Fibroblast of skin of right biceps (primary cell): ENCODE data around the gene FAM20B.

Source experiments
- DNase-seq: peaks from one replicate; pipeline ENCODE4 v3.0.0-alpha.2; 2013

The FAM20B gene

GRCh38 chr1:179095924-179096323 is 70.2 kb downstream of the FAM20B start:
- no peak for DNase-seq

- no peak for DNase-seq
Observed at GRCh38 chr1:179099891-179100290, 74.2 kb downstream of the FAM20B start.

GRCh38 chr1:179101566-179101965 is 75.9 kb downstream of the FAM20B start:
- DNase-seq: no peak

GRCh38 chr1:179103999-179104398 is 78.3 kb downstream of the FAM20B start:
- no peak for DNase-seq

- no peak for DNase-seq
Observed at GRCh38 chr1:179104611-179105250, 79.0 kb downstream of the FAM20B start.

- no peak for DNase-seq
Observed at GRCh38 chr1:179105393-179105792, 79.7 kb downstream of the FAM20B start.

- no peak for DNase-seq
Observed at GRCh38 chr1:179107706-179108629, 82.3 kb downstream of the FAM20B start.

- DNase-seq: no peak
Observed at GRCh38 chr1:179108644-179109043, 83.0 kb downstream of the FAM20B start.

- no peak for DNase-seq
Observed at GRCh38 chr1:179115181-179115580, 89.5 kb downstream of the FAM20B start.

GRCh38 chr1:179119513-179119912 is 93.8 kb downstream of the FAM20B start:
- DNase-seq: no peak

GRCh38 chr1:179120736-179121135 is 95.0 kb downstream of the FAM20B start:
- no peak for DNase-seq

- peak; percentile 67 for DNase-seq
Observed at GRCh38 chr1:179121159-179121938, 95.7 kb downstream of the FAM20B start.

GRCh38 chr1:179124873-179125272 is 99.2 kb downstream of the FAM20B start:
- peak; percentile 79 for DNase-seq
